AG08396 (cell line): ENCODE data around the gene NANOG.
"Not testable (repeated sequence)": the region's sequence is repeated elsewhere in the genome, so short reads cannot be mapped to it uniquely, and the experiment has no call there.

ENCODE experiments used
- DNase-seq: peaks from one replicate; pipeline ENCODE4 v3.0.0; 2012; ENCODE audit warnings: low spot score, mixed read lengths

The NANOG gene

DNA sequence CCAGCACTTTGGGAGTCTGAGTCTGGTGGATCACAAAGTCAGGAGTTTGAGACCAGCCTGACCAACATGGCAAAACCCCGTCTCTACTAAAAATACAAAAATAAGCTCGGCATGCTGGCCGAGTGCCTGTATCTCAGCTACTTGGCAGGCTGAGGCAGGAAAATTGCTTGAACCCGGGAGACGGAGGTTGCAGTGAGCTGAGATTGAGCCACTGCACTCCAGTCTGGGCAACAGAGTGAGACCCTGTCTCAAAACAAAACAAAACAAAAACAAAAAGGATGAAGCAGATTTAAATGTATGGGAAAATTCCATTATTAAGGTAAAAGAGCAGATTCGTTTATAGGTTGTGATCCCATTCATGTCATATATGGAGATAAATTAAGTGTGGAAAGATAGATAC is 17.1 kb downstream of the NANOG start:
- not testable (repeated sequence) for DNase-seq

- DNase-seq: peak; percentile 73
Measured at GRCh38 chr12:7806863-7807487, 17.8 kb downstream of the NANOG start.

GRCh38 chr12:7825754-7826153 is 36.6 kb downstream of the NANOG start:
- DNase-seq: not testable (repeated sequence)

- not testable (repeated sequence) for DNase-seq
Measured at GRCh38 chr12:7829737-7830136, 40.5 kb downstream of the NANOG start.

DNA sequence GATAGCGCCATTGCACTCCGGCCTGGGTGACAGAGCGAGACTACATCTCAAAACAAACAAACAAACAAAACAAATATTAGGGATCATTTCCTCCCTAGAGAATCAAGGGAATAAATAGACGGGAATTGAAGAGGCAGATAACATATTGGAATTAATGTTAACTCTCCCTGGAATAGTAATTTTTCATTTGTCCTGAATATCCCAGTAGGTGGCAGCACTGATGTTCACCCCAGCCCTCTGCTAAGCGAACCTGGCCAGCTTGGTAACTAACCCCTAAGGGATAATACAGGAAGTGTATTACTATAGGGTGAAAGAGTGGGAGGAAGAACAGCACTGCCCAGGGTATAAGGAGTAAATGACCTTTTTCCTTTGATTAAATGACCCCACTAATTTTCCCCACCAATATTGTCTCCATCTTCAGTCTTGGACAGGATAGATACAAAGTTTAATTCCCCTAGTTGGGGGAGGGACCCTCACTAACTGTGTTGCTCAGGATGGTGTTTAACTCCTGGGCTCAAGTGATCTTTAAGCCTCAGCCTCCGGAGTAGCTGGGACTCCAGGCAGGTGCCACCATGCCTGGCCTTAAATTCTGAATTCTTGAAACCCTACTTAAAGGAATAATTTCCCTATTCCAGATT is 43.0 kb downstream of the NANOG start:
- DNase-seq: peak; percentile 69

DNA sequence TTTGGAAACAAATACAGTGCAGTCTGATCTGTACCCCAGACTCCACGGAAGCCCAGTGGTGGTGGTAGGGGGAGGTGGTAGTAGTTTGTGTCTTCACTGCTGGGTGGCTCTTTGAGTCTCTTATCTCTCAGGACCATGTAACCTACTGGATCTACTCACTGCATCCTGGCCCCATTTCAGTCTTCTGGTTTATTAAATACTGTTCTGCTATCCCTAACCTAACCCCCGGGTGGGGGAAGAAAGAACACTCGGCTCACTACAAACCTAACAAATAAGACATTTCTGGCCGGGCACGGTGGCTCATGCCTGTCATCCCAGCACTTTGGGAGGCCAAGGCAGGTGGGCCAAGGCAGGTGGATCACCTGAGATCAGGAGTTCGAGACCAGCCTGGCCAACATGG is 44.0 kb downstream of the NANOG start:
- not testable (repeated sequence) for DNase-seq

DNA sequence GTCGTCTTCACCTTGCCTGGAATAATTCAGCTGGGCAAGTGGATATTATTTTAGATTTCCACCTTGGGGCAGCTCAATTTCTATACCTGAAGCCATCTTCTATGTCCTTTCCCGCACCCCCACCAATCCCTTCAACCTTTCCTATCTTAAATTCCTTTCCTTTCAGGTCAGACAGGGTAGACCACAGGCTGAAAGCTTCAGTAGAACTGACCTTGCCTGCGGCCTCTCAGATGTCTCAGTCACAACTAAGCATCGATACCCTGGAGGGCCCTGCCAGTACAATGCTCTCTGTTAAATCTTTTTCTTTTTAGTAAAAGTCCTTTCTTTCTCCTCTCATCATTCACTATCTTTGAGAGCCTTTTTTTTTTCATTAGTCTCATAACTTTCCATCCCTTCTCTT is 44.6 kb downstream of the NANOG start:
- DNase-seq: no peak

- peak; percentile 16 for DNase-seq
Measured at GRCh38 chr12:7834701-7835100, 45.5 kb downstream of the NANOG start.

DNA sequence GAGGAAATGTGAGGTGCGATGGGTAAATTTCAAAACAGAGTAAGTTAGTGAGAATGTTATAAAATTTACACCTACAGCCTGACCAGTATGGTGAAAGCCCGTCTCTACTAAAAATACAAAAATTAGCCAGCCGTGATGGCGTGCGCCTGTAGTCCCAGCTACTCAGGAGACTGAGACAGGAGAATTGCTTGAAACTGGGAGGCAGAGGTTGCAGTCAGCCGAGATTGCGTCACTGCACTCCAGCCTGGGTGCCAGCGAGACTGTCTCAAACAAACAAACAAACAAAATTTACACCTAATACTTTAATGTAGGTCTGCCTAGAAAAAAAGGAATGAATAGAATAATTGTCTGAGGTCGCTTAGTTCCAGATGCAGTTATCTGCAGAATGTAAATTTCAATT is 45.9 kb downstream of the NANOG start:
- DNase-seq: no peak

- no peak for DNase-seq
Measured at GRCh38 chr12:7835766-7836165, 46.6 kb downstream of the NANOG start.

- DNase-seq: no peak
Measured at GRCh38 chr12:7837366-7837765, 48.2 kb downstream of the NANOG start.

DNA sequence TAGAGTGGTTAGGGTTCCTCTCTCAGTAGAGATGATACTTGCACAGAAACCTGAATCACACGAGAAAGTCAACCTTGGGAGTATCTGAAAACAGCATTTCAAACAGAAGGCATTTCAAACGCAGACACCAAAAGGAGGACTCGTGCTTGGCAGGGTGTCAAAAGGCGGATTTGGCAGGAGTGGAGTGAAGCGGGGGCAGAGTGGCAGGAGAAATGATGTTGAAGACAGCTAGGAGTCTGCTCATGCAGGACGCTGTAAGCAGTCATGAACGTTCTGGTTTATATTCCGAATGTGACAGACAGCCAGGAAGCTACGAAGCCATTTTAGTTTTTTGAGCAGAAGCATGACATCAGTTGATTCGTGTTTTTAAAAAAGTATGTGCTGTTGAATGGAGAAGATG is 50.0 kb downstream of the NANOG start:
- DNase-seq: not testable (repeated sequence)

DNA sequence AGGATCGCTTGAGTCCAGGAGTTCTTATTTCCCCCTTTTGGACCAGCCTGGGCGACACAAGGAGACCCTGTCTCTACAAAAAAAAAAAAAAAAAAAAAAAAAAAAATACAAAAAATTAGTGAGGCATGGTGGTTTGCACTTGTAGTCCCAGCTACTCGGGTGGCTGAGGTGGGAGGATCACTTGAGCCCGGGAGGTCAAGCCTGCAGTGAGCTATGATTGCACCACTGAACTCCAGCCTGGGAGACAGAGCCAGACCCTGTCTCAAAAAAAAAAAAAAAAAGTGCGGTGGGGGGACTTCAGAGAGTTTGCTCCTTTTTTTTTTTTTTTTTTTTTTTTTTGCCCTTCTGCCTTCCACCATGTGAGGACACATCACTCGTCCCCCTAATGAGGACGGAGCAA is 50.6 kb downstream of the NANOG start:
- DNase-seq: not testable (repeated sequence)

DNA sequence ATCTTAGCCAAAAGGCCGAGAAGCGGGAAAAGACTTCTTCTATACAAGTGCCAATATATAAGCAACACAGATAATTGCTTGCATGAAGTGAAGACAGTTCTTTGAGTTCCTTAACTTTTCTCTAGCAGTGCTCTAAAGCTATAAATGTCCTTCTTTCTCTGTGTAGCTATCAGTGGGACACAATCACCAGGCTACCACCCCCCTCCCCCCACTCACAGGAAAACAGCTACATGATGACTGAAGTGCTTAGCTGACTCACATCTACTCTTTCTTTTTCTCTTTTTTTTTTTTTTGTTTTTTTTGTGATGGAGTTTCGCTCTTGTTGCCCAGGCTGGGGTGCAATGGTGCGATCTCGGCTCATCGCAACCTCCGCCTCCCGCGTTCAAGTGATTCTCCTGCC is 53.2 kb downstream of the NANOG start:
- DNase-seq: not testable (repeated sequence)

- DNase-seq: not testable (repeated sequence)
Measured at GRCh38 chr12:7843149-7843548, 53.9 kb downstream of the NANOG start.

DNA sequence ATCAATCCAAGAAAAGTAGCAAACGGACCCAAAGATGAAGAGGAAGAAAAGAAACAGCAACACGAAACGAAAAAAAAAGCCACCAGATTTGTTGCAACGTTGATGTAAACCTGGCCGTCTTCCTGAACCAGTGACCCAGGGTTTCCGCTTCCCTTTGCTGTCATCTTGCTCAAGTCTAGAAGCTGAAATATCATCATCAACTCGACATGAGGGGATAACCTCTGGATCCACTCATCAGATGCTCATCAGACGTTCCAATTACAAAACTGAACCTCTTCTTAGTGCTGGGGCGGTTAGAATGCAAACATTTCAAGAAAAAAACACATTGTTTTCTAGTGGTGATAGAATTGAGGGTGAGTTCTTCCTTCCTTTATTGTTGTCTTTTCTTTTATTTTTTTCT is 54.4 kb downstream of the NANOG start:
- not testable (repeated sequence) for DNase-seq

GRCh38 chr12:7844116-7844515 is 54.9 kb downstream of the NANOG start:
- DNase-seq: no peak

- not testable (repeated sequence) for DNase-seq
Measured at GRCh38 chr12:7847226-7848097, 58.3 kb downstream of the NANOG start.

DNA sequence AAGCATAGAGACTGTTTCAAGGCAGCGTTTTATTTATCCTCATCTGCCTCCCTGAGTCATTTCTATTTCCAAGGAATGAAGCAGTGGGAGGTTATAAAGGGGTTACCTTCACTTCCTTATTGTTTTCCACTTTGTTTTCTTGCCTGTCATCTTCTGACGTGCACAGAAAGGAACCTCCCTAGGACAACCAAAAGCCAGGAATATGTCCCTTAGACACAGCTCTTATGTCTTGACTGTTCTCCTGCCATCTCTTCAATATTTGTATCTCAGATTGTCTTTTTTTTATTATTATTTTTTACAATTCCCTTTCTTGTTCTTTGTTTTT is 58.9 kb downstream of the NANOG start:
- DNase-seq: not testable (repeated sequence)
